Pulmonary artery endothelial cell (primary cell): Measurements from ENCODE around the gene PHF1. TPM values are rescaled to one million over a fixed set of nuclear protein-coding genes. Genes with fewer than 3 reads are reported as not detected.
"Not testable (repeated sequence)": the region's sequence is repeated elsewhere in the genome, so short reads cannot be mapped to it uniquely, and the experiment has no call there.

Source experiments
- DNase-seq: peaks from one replicate; pipeline ENCODE4 v3.0.0-alpha.2; 2011; ENCODE audit warnings: low read depth, low spot score
- total RNA-seq: library from RNA; depleted of rRNA; stranded (reverse); fragments of >200 nt; gene quantifications from 2 replicates; pipeline ENCODE4 v1.2.3, GENCODE V29; 2014

PHF1 gene
- total RNA-seq = 6.8 and 10.7 TPM in 2 replicates

DNA sequence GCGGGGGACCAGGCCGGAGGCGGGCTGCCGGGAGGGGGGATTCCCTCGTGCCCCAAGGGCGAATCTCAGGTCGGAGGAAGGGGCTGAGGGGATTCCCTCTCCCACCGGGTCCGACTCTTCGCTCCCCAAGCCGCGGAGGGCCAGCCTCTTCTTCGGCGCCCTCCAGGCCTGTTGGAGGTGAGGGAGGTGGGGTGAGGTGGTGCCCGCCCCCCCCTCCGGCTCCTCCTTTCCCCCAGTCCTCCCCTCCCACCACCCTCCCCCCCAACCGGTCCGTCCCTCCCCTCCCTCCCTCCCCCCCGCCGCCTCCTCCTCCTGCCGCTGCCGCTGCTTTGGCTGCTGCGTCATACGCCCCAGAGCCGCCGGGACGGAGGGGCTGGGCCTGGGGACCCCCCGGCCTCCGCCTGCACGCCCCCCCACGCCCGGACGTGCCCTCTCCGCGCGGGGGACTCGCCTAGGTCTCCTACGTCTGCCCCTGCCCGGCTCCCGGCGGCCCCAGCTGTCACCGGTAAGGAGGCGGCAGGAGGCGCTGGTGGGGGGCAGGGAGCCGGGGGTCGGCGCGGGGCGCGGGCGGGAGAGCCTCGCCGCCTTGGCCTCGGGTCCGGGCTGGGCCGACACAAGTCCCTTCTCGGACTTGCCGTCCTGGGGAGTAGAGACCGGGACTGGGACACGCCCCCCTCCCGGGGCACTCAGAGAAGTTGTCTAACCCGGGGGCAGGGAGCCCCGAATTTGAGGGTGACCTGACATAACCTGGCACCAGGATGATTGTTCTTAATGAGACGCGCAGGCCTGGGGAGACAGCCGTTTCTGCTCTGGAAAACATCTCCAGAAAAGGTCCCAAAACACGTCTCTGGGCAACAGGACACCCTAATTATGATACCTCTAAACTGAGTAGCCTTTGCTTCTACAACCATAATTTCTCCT is at the start of gene PHF1:
PHF1 (plus strand) TSS at position 304 of the 921 bp plus-strand sequence. CDS start 1,250 bp downstream, outside the sequence.
- DNase-seq = peak; percentile 51

DNA sequence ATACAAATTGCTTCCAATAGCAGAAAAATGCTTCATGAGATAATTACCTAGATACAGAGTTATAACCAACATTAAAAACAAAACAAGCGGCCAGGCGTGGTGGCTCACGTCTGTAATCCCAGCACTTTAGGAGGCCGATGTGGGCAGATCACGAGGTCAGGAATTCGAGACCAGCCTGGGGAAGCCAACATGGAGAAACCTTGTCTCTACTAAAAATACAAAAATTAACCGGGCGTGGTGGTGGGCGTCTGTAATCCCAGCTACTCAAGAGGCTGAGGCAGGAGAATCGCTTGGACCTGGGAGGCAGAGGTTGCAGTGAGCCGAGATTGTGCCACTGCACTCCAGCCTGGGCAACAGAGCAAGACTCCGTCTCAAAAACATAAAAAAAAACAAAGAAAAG is 47.3 kb upstream of the PHF1 start:
- not testable (repeated sequence) for DNase-seq

DNA sequence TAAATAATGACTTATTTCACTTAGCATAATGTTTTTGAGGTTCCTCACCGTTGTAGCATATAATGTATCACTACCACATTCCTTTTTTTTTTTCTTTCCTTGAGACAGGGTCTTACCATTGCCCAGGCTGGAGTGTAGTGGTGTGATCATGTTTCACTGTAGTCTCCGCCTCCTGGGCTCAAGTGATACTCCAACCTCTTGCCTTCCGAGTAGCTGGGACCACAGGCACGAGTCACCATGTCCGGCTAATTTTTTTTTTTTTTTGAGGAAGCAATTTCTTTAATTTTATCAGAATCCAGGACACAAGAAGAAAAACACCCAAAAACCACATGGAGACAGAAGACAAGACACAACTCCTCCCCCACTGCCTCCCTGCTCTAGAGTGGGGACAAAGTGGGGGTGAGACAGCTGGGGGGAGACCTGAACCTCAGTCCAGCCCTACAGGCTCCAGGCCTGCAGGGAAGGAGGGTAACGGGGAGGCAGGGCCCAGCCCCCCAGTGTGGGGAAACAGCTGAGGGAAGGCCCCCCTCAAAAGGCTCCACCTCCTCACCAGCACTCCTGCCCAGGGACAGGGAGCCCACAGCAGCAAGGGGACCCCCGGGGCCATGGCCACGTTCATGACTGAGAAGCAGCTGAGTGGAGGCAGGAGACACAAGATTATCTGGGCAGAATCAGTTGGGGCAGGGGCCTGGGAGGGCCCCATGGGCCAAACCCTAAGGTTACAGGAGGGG is 46.2 kb upstream of the PHF1 start:
- not testable (repeated sequence) for DNase-seq

DNA sequence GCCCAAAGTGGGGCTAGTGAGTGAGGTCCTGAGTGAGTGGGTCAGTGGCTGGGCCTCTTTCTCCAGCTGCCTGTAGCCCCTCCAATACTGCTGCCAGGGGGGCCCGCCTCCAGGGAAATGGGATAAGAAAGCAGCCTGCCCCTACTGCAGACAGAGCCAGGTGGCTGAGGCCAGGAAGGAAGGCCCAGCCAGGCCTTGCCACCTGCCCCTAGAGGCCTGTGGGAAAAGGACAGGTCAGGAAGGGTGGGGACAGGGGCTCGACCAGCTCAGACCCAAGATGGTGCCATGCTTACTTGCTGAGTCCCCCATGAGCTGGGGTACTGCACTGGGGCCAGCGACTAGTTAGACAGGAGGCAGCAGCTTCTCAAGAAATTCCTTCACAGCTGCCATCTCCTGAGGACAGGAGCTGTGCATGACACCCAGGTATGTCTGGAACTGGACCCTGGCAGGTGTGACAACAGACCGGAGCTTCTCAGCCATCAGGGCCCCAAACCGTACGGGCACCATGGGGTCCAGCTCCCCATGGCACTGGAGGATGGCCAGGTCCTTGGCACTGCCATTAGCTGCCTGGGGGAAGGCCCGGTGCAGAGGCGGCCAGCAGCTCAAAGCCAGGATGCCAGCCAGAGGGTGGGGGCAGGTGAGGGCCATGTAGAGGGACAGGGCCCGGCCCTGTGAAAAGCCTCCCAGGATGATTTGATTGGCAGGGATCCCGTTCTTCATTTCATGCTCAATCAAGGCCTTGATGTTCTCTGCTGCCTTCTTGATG is 45.4 kb upstream of the PHF1 start:
- DNase-seq = not testable (repeated sequence)

DNA sequence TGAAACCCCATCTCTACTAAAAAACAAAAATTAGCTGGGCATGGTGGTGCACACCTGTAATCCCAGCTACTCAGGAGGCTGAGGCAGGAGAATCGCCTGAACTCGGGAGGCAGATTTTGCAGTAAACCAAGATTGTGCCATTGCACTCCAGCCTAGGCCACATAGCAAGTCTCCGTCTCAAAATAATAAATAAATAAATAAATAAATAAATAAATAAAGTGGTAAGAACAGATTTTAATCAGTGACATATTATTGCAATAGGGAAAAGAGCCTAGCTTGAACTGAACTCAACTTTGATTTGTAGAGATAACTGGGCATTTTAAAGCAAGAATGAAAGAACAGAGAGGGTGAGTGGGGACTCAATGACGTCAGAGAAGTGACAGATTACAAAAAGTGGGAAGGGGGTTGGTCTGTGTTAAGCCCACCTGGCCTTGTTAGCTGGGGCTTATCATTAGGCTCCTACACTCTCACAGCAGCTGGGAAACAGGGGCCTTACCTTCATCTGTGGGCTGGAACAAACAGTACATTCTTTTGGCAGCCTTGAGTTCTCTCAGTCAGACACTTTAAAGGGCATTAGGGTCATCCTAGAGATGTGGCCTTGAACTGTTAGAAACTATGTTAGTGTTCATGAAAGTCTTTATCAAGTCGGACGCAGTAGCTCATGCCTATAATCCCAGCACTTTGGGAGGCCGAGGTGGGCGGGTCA is 43.7 kb upstream of the PHF1 start:
- DNase-seq = no peak

DNA sequence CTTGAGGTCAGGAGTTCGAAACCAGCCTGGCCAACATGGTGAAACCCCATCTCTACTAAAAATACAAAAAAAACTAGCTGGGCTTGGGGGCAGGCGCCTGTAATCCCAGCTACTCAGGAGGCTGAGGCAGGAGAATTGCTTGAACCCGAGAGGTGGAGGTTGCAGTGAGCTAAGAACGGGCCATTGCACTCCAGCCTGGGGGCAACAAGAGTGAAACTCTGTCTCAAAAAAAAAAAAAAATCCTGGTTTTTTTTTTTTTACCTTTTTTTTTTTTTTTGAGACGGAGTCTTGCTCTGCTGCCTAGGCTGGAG is 43.1 kb upstream of the PHF1 start:
- DNase-seq = not testable (repeated sequence)

DNA sequence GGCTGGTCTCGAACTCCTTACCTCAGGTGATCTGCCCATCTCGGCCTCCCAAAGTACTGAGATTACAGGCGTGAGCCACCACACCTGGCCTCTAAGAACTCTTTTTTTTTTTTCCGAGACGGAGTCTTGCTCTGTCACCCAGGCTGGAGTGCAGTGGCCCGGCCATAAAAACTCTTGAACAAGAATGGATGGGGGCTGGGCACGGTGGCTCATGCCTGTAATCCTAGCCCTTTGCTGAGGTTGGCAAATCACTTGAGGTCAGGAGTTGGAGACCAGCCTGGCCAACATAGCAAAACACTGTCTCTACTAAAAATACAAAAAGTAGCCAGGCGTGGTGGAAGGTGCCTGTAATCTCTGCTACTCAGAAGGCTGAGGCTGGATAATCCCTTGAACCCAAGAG is 38.9 kb upstream of the PHF1 start:
- DNase-seq = not testable (repeated sequence)

DNA sequence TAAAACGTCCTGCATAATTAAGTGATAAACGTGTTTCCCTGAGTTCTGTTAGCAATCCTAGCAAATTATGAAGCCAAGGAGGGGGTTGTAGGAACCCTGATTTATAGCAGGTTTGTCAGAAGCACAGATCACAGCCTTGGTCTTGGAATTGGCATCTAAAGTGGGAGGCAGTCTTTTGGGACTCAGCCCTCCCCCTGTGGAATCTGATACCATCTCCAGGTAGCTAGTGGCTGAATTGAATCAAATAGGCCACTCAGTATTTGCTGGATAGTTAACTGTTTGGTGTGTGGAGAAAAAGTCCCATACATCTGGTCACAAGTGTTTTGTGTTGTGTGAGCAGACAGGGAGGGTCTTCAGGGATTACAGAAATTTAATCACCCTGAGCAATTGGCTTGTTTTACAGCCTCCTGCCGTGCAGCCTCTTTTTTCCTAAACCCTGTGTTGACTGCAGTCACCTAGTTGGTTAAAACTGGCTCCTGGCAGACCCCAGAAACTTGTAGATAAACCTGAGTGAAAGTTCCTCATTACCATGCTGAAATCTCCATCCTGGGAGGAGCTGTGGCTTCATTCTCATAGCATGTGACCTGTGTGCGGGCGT is 38.2 kb upstream of the PHF1 start:
- no peak for DNase-seq

DNA sequence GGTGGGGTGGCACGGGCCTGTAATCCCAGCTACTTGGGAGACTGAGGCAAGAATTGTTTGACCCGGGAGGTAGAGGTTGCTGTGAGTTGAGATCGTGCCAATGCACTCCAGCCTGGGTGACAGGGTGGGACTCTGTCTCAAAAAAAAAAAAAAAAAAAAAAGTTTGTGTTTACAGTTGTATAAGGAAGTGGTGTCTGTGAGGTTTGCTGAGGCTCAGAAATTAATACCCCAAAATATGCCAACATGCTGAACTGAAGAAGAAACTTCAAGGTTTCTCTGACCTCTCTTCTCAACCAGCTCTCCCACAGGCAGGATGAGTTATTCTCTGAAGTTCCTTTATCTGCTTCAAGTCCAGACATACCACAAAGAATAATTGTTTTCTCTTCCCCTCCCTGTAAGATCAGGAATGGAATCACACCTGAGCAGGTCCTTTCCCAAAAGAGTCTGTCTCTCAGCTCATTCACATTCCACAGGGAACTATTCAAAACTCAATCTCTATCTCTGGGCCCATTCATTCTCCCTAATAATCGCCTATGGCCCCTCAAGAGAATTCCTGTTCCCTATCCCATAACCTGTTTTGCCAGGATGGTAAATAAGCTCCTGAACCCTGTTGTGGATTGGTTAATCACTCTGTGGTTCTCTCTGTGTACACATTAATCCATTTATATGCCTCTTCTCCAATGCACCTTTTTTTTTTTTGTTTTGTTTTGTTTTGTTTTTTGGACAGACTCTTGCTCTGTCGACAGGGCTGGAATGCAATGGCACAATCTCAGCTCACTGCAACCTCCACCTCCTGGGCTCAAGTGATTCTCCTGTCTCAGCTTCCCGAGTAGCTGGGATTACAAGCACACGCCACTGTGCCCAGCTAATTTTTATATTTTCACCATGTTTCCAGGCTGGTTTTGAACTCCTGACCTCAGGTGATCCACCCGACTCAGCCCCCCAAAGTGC is 36.6 kb upstream of the PHF1 start:
- no peak for DNase-seq

DNA sequence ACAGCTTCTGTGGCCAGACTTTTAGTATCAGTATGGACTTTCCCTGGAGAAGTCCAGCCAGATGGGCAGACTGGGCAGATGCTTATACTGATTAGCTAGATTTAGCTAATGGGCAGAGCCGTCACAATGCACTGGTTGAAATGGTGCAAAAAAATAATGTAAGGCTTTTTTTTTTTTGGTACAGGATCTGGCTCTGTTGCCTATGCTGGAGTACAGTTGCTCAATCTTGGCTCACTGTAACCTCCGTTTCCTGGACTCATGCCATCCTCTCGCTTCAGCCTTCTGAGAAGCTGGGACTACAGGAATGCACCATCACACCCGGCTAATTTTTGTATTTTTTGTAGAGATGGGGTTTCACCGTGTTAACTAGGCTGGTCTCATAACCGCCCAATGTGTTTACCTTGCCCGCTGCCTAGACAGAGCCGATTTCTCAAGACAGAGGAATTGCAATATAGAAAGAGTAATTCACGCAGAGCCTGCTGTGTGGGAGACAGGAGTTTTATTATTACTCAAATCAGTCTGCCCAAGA is 35.6 kb upstream of the PHF1 start:
- peak; percentile 17 for DNase-seq

DNA sequence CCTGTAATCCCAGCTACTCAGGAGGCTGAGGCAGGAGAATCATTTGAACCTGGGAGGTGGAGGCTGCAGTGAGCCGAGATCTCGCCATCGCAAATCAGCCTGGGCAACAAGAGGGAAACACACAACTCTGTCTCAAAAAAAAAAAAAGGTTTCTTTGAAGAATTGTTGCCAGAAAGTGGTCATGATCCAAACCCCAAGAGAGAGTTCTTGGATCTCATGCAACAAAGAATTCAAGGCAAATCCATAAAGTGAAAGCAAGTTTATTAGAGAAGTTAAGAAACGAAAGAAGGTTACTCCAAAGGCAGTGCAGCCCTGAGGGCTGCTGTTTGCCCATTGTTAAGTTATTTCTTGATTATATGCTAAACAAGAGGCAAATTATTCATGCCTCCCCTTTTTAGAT is 33.6 kb upstream of the PHF1 start:
- DNase-seq = no peak

DNA sequence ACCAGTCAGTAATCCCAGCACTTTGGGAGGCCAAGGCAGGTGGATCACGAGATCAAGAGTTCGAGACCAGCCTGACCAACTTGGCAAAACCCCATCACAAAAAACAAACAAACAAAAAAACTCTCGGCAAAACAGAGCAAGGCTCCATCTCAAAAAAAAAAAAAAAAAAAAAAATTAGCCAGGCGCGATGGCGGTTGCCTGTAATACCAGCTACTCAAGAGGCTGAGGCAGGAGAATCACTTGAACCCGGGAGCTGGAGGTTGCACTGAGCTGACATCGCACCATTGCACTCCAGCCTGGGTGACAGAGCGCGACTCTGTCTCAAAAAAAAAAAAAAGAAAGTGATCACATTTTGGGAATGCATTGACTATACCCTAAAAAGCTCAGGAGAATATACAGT is 31.6 kb upstream of the PHF1 start:
- DNase-seq = not testable (repeated sequence)

DNA sequence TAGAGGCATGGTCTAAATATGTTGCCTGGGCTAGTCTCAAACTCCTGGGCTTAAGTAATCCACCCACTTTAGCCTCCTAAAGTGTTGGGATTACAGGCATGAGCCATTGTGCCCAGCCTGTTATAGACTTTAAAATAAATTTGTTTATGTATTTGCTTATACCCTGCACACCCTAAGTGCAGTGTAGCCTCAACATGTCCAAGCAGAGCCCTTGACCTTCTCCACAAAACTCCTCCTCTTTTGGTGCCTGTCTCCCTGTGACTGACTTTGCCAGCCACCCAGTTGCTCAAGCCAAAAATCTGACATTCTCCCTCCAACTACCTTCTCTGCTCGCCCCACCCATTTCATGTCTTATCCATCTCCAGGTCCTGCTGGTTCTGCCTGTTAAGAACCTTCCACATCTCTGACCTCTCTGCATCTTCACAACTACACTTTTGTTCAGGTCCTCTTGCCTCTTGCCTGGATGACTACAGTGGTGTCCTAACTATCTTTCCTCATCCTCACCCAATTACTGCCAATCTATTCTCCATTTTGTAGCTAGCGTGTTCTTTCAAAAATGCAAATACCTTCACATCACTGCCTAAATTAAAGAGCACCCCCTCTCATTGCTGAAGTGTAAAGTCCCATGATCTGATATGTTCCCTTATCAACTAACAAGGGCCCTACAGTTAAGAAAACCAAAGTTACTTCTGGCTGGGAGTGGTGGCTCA is 30.4 kb upstream of the PHF1 start:
- no peak for DNase-seq

DNA sequence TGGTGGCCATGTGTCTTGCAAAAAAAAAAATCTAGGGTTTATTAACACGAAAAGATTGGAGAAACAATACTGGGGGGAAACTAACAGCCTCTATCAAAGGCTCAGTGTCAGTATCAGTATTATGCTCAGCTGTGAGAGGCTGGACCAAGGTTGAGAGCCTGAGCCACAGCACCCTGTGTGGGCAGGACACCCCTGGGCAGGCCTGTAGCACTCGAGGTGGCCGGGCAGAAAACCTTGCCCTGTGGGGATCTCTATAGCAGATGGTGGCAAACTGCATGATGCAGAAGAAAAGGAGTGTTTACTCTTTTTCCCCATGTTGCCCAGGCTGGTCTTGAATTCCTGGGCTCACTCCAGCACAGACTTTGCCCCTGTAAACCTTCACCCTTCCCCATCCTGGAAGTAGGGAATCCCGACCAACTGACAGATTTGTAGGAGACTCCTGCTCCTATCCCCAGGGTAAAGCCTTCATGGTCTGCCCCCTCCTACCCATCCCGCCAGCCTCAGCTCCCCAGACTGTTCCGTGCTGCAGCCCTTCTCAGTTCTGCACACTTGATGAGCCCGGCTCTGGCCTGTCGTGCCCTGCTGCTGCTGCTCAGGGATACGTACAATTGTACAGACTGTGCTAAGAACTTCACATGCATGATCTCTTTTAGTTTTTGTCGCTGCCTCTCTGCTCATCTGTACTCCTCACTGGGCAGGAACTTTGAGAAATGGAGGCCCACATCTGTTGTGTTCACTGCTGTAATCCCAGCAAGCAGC is 27.2 kb upstream of the PHF1 start:
- DNase-seq = no peak

DNA sequence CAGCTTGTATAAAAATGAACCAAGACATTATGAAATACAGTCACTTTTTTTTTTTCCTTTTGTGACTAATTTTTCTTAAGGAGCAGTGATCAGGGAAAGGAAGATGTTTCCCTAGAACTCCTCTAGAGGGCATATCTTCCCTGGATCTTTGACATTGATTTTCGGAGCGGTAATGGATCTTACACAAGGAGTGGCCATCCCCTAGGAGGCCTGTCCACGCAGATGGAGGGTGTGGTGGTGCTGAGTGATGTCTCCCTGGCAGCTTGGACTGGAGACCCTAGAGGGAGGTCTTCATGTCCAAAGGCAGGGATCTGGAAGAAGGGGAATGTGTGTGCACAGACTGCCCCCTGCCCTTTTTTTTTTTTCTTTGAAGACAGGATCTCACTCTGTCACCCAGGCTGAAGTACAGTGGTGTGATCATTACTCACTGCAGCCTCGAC is 26.2 kb upstream of the PHF1 start:
- no peak for DNase-seq

DNA sequence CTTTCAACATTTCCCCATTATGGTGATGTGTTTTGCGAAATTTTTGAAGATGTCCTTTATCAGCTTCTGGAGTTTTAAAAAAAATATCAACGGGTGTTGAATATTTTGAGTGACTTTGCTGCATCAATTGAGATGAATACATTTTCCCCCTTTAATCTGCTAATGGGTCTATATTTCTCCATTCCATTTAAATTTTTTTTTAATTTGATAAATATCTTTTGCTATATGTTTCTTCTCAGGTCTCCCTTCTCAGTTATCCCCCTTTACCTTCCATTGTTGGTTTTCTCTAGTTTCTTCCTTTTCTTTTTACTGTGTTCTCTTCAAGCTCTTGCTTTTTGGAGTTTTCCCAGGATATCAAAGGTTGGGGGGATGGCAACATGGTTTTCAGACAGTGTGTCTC is 20.6 kb upstream of the PHF1 start:
- no peak for DNase-seq

DNA sequence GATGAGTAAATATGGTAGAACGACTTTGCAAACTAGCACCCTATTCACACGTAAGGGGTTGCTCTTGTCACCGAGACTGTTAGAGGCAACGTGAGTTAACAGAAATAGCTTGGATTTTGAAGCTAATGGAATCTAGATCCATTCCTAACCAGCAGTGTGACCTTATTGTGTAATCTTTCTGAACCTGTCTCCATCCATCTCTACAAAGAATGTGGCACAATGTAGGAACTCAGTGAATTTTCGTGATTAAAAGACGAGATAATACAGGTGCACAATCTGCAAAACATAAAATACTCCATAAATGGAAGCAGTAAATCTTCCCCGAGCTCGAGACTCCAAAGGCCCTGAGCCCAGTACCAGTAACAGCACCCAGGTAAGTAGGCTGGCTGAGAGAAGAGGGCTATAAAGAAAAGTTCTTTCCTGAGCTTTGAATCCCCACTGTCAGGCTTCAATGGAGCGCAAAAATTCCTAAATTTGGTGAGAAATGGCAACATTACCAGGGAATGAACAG is 20.0 kb upstream of the PHF1 start:
- DNase-seq = no peak
